HepG2 (cell line): ENCODE results near the gene TC2N. TPM values are rescaled to one million over a fixed set of nuclear protein-coding genes. Genes with fewer than 3 reads are reported as not detected.

Experiments used
- ATAC-seq: fragments of 200-7000 bp; cut with Tn5 transposase; 3 replicates; pipeline ENCODE4 v1.9.1; 2020; ENCODE audit warnings: mild to moderate bottlenecking, moderate library complexity
- BruUV-seq: library from RNA; stranded (reverse); fragments of 400-500 nt; replicated peaks from 2 replicates; lab custom pipeline; 2021; lab: Mats Ljungman, UMichigan
- CTCF ChIA-PET: fragments of 300-600 bp; formaldehyde crosslinking; extraction: SDS; loops from one replicate; lab custom pipeline; 2021; ENCODE audit warnings: low total read pairs, inconsistent platforms, low intra/inter-chr PET ratio; lab: Yijun Ruan, JAX
- POLR2A ChIA-PET: fragments of 350-600 bp; sonication (Branson Sonifier 250); formaldehyde crosslinking; loops from one replicate; lab custom pipeline; 2020; ENCODE audit warnings: antibody characterized with exemption, inconsistent platforms; lab: Yijun Ruan, JAX
- DNase-seq: peaks from one replicate; pipeline ENCODE4 v3.0.0-alpha.2; 2015; ENCODE audit warnings: low spot score
- FAIRE-seq: peaks from 3 replicates; lab custom pipeline; 2011; peaks lifted over from hg19 to GRCh38; lab: Jason Lieb, UNC
- H2AFZ ChIP-seq: one replicate; pipeline ENCODE4 v1.6.1; 2011; ENCODE audit warnings: low read length, inconsistent platforms
- H3K27ac ChIP-seq: fragments of 300-600 bp; 3 replicates; pipeline ENCODE4 v1.8.0; 2011; ENCODE audit warnings: mixed run types, mild to moderate bottlenecking, mixed read lengths, low read length, inconsistent platforms; ENCODE audit not compliant: insufficient read depth; ENCODE audit errors: extremely low read length
- H3K27me3 ChIP-seq, 2 experiments: fragments of 200-600 bp in 1 of 2; 2 replicates in 1 of 2; 3 replicates in 1 of 2; pipeline versions ENCODE4 v1.6.0 to v1.8.0; 2011; ENCODE audit warnings: low read length in 2 of 2, mild to moderate bottlenecking in 2 of 2, moderate library complexity in 2 of 2, inconsistent platforms in 1 of 2; ENCODE audit not compliant: insufficient read depth in 2 of 2, control insufficient read depth in 1 of 2
- H3K36me3 ChIP-seq, 2 experiments: fragments of 200-600 bp in 1 of 2; replicated peaks in 1 of 2; 2 replicates in 1 of 2; 3 replicates in 1 of 2; pipeline versions ENCODE4 v1.5.1 to v1.8.0; 2011; ENCODE audit warnings: low read length in 2 of 2, inconsistent platforms in 1 of 2; ENCODE audit not compliant: insufficient read depth in 2 of 2, control insufficient read depth in 1 of 2
- H3K4me1 ChIP-seq: 2 replicates; pipeline ENCODE4 v1.5.1; 2012; ENCODE audit warnings: low read length, inconsistent platforms; ENCODE audit not compliant: insufficient read depth
- H3K4me2 ChIP-seq: 2 replicates; pipeline ENCODE4 v1.6.0; 2011; ENCODE audit warnings: low read depth, low read length, inconsistent platforms
- H3K4me3 ChIP-seq, 3 experiments: fragments of 200-600 bp in 1 of 3; sonication (generic), shearing (Covaris generic) in 1 of 3; replicated peaks in 1 of 3; 2 replicates each; pipeline ENCODE4 v1.5.1; 2011 to 2016; ENCODE audit warnings: low read length in 3 of 3, inconsistent platforms in 2 of 3, low read depth in 2 of 3, mild to moderate bottlenecking in 2 of 3, control low read depth in 1 of 3, mixed read lengths in 1 of 3; ENCODE audit not compliant: insufficient read depth in 1 of 3
- H3K79me2 ChIP-seq: one replicate; pipeline ENCODE4 v1.6.1; 2011; ENCODE audit warnings: low read length, inconsistent platforms; ENCODE audit not compliant: insufficient read depth
- H3K9ac ChIP-seq: 2 replicates; pipeline ENCODE4 v1.6.0; 2011; ENCODE audit warnings: mild to moderate bottlenecking, low read depth, low read length, inconsistent platforms; ENCODE audit not compliant: insufficient read depth
- H3K9me3 ChIP-seq: 2 replicates; pipeline ENCODE4 v1.5.1; 2012; ENCODE audit warnings: mild to moderate bottlenecking, low read length
- H4K20me1 ChIP-seq: 2 replicates; pipeline ENCODE4 v1.6.0; 2011; ENCODE audit warnings: inconsistent platforms, mild to moderate bottlenecking, low read length, moderate library complexity; ENCODE audit not compliant: insufficient read depth
- CAMTA2 ChIP-seq: sonication (generic); formaldehyde crosslinking; IDR thresholded peaks from 2 replicates; pipeline ENCODE4 v1.4.0; 2020; ENCODE audit warnings: mild to moderate bottlenecking, missing genetic modification reagents, borderline replicate concordance
- FOXK1 ChIP-seq: sonication (generic); formaldehyde crosslinking; IDR thresholded peaks from 2 replicates; pipeline ENCODE4 v1.4.0; 2020; ENCODE audit warnings: low read depth, missing genetic modification reagents, borderline replicate concordance
- FOXO1 ChIP-seq: sonication (generic); formaldehyde crosslinking; IDR thresholded peaks from 2 replicates; pipeline ENCODE4 v1.4.0; 2020; ENCODE audit warnings: missing genetic modification reagents
- GRHL1 ChIP-seq: sonication (generic); formaldehyde crosslinking; conservative IDR thresholded peaks from 2 replicates; pipeline ENCODE4 v1.8.0; 2022; ENCODE audit warnings: missing genetic modification reagents
- HMG20A ChIP-seq: IDR thresholded peaks from 2 replicates; pipeline ENCODE4 v1.6.1; 2016; ENCODE audit warnings: borderline replicate concordance
- HOXA5 ChIP-seq: sonication (generic); formaldehyde crosslinking; IDR thresholded peaks from 2 replicates; pipeline ENCODE4 v1.4.0; 2020; ENCODE audit warnings: missing genetic modification reagents
- IKZF4 ChIP-seq: sonication (generic); formaldehyde crosslinking; IDR thresholded peaks from 2 replicates; pipeline ENCODE4 v1.5.1; 2020; ENCODE audit warnings: borderline replicate concordance, mild to moderate bottlenecking, low read depth, missing genetic modification reagents; ENCODE audit errors: not compliant biosample characterization
- LRRFIP1 ChIP-seq: sonication (generic); formaldehyde crosslinking; conservative IDR thresholded peaks from 2 replicates; pipeline ENCODE4 v1.4.0; 2020; ENCODE audit warnings: missing genetic modification reagents
- ONECUT2 ChIP-seq: sonication (generic); formaldehyde crosslinking; IDR thresholded peaks from 2 replicates; pipeline ENCODE4 v1.4.0; 2020; ENCODE audit warnings: missing genetic modification reagents
- PRDM10 ChIP-seq: sonication (generic); formaldehyde crosslinking; IDR thresholded peaks from 2 replicates; pipeline ENCODE4 v1.4.0; 2020; ENCODE audit warnings: low read depth, missing genetic modification reagents
- SIN3B ChIP-seq: fragments of 150-350 bp; IDR thresholded peaks from 2 replicates; pipeline ENCODE4 v1.6.1; 2014; ENCODE audit warnings: low read length
- ZNF136 ChIP-seq: sonication (generic); formaldehyde crosslinking; IDR thresholded peaks from 2 replicates; pipeline ENCODE4 v1.8.1; 2022; ENCODE audit warnings: low read depth, mild to moderate bottlenecking, moderate library complexity, missing genetic modification reagents
- ZNF17 ChIP-seq: sonication (generic); formaldehyde crosslinking; IDR thresholded peaks from 2 replicates; pipeline ENCODE4 v1.5.0; 2020; ENCODE audit warnings: mild to moderate bottlenecking, missing genetic modification reagents
- ZNF33B ChIP-seq: sonication (generic); formaldehyde crosslinking; IDR thresholded peaks from 2 replicates; pipeline ENCODE4 v1.5.1; 2020; ENCODE audit warnings: mild to moderate bottlenecking, missing genetic modification reagents
- ZNF547 ChIP-seq: sonication (generic); formaldehyde crosslinking; IDR thresholded peaks from 2 replicates; pipeline ENCODE4 v1.5.1; 2020; ENCODE audit warnings: mild to moderate bottlenecking, missing genetic modification reagents
- WGBS: methylation state at CpG from one replicate; pipeline ENCODE4 v1.1.6; 2017; ENCODE audit warnings: low lambda C conversion rate; 5-methylcytosine and 5-hydroxymethylcytosine counted together
- in situ Hi-C: cut with HindIII; loops from 2 replicates; pipeline ENCODE4 v1.10.0; 2017; ENCODE audit warnings: low pct_unique_long_range_greater_than_20kb; ENCODE audit not compliant: extremely low pct_ligation_motif_present
- intact Hi-C: fragments of 100-400 bp; cut with micrococcal nuclease; formaldehyde crosslinking; loops from one replicate; pipeline ENCODE4 v1.10.0; 2022; ENCODE audit not compliant: unreplicated experiment
- polyA plus RNA-seq, 8 experiments: library from polyadenylated mRNA; depleted of rRNA in 3 of 8; stranded (reverse) in 7 of 8; unstranded in 1 of 8; fragments of >200 nt; fragmentation: Illumina TruSeq in 4 of 8; extraction: Trizol in 4 of 8; gene quantifications; 2 replicates each; pipeline versions ENCODE4 v1.2.1 to v1.2.3, GENCODE V29; 2011 to 2016; ENCODE audit warnings: low read depth in 4 of 8, missing spikeins in 1 of 8, mixed read lengths in 1 of 8; ENCODE audit not compliant: insufficient read depth in 1 of 8
- total RNA-seq, 5 experiments: library from RNA; depleted of rRNA; stranded (reverse); fragments of >200 nt; fragmentation: Illumina TruSeq; extraction: Trizol; gene quantifications; 2 replicates each; pipeline ENCODE4 v1.2.3, GENCODE V29; 2016; ENCODE audit warnings: low read depth in 1 of 5
- TF ChIP-seq, protein P1 (sequence below): sonication (generic); formaldehyde crosslinking; IDR thresholded peaks from 2 replicates; pipeline ENCODE4 v1.5.0; 2020; ENCODE audit warnings: missing genetic modification reagents, mild to moderate bottlenecking, borderline replicate concordance

Gene TC2N
- total and polyA plus RNA-seq, 2 of the 13 experiments (the other 11 are each of a cell fraction or from before 2014, with no cell fraction given), result 0.03 TPM; not detected in 1

- Histone ChIP-seq H3K9ac (no peak overlapping the region), H4K20me1 (no peaks in the 10 kb centered on the region), H3K4me2 (no peak overlapping the region), H2AFZ (no peak overlapping the region), H3K27ac (no peak overlapping the region), H3K9me3 (no peaks in the 10 kb centered on the region), H3K36me3 (no peaks in the 10 kb centered on the region), H3K79me2 (no peaks in the 10 kb centered on the region), H3K4me1 (no peaks in the 10 kb centered on the region), H3K27me3 (peaks cover 0 to 4% of the 10 kb centered on the region in 2 experiments; a peak in 1 of 5 replicates), H3K4me3 (no peak overlapping the region)
- DNase-seq (no peak), ATAC-seq (no peak), FAIRE-seq (no peak)
- ChIA-PET POLR2A (no interaction called here), CTCF (no interaction called here)
- no TSS peak for BruUV-seq
- in situ Hi-C loops (no loop called here), intact Hi-C loops (no loop called here)
- 42% methylated on average over 2 of the region's 2 CpGs for WGBS
- TF ChIP-seq IKZF4 (CRISPR knock-in tag) (no peak), PRDM10 (CRISPR knock-in tag) (no peak), ZNF17 (CRISPR knock-in tag) (no peak), GRHL1 (CRISPR knock-in tag) (no peak), ZNF33B (no peak), SIN3B (no peak), FOXK1 (CRISPR knock-in tag) (no peak), ZNF547 (CRISPR knock-in tag) (no peak), CAMTA2 (CRISPR knock-in tag) (no peak), LRRFIP1 (CRISPR knock-in tag) (no peak), ZNF136 (CRISPR knock-in tag) (no peak), HMG20A (no peak), ONECUT2 (CRISPR knock-in tag) (no peak), FOXO1 (no peak), HOXA5 (no peak)
- TF ChIP-seq, protein P1, sequence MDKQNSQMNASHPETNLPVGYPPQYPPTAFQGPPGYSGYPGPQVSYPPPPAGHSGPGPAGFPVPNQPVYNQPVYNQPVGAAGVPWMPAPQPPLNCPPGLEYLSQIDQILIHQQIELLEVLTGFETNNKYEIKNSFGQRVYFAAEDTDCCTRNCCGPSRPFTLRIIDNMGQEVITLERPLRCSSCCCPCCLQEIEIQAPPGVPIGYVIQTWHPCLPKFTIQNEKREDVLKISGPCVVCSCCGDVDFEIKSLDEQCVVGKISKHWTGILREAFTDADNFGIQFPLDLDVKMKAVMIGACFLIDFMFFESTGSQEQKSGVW (CRISPR knock-in tag), result no peak
Observed at GRCh38 chr14:91829511-91829910, 37.8 kb downstream of the TC2N start.
